H9 (cell line): ENCODE results near the gene DNAJC18. TPM values are rescaled to one million over a fixed set of nuclear protein-coding genes. Genes with fewer than 3 reads are reported as not detected.
"Not testable (repeated sequence)": the region's sequence is repeated elsewhere in the genome, so short reads cannot be mapped to it uniquely, and the experiment has no call there.

ENCODE experiments used
- DNase-seq: peaks from one replicate; pipeline ENCODE4 v3.0.0-alpha.2; 2017
- H2AFZ ChIP-seq: one replicate; pipeline ENCODE4 v1.6.1; 2013; ENCODE audit warnings: mild to moderate bottlenecking, low read length, control low read depth, moderate library complexity
- H2AK5ac ChIP-seq: 2 replicates; pipeline ENCODE4 v1.6.1; 2013; ENCODE audit warnings: low read length, control low read depth, mixed read lengths; ENCODE audit not compliant: insufficient read length
- H2BK120ac ChIP-seq: one replicate; pipeline ENCODE4 v1.6.1; 2013; ENCODE audit warnings: low read depth, mild to moderate bottlenecking, low read length, control low read depth, inconsistent platforms; ENCODE audit not compliant: poor library complexity, severe bottlenecking
- H2BK12ac ChIP-seq: 2 replicates; pipeline ENCODE4 v1.6.1; 2013; ENCODE audit warnings: low read length, control low read depth, mixed read lengths, low read depth; ENCODE audit not compliant: insufficient read length
- H2BK15ac ChIP-seq: 2 replicates; pipeline ENCODE4 v1.6.1; 2013; ENCODE audit warnings: low read depth, low read length, control low read depth
- H2BK20ac ChIP-seq: one replicate; pipeline ENCODE4 v1.6.1; 2013; ENCODE audit warnings: low read depth, mild to moderate bottlenecking, low read length, control low read depth, inconsistent platforms; ENCODE audit not compliant: poor library complexity, severe bottlenecking
- H2BK5ac ChIP-seq: 2 replicates; pipeline ENCODE4 v1.6.1; 2013; ENCODE audit warnings: low read length, control low read depth, mixed read lengths; ENCODE audit not compliant: insufficient read length
- H3K14ac ChIP-seq: 2 replicates; pipeline ENCODE4 v1.6.1; 2013; ENCODE audit warnings: low read length, control low read depth; ENCODE audit not compliant: insufficient read depth
- H3K18ac ChIP-seq: 2 replicates; pipeline ENCODE4 v1.6.1; 2013; ENCODE audit warnings: low read depth, mild to moderate bottlenecking, mixed read lengths, low read length, control low read depth; ENCODE audit not compliant: insufficient read length
- H3K23ac ChIP-seq: 2 replicates; pipeline ENCODE4 v1.6.1; 2013; ENCODE audit warnings: low read length, control low read depth, mixed read lengths, low read depth; ENCODE audit not compliant: insufficient read length
- H3K23me2 ChIP-seq: 2 replicates; pipeline ENCODE4 v1.6.1; 2013; ENCODE audit warnings: low read depth, mild to moderate bottlenecking, mixed read lengths, low read length, control low read depth; ENCODE audit not compliant: insufficient read length, poor library complexity, severe bottlenecking
- H3K27ac ChIP-seq: 2 replicates; pipeline ENCODE4 v1.5.1; 2013; ENCODE audit warnings: low read length, control low read depth, mixed read lengths, low read depth; ENCODE audit not compliant: insufficient read length
- H3K27me3 ChIP-seq: 2 replicates; pipeline ENCODE4 v1.6.1; 2013; ENCODE audit warnings: low read length, control low read depth, inconsistent platforms; ENCODE audit not compliant: insufficient read depth
- H3K4ac ChIP-seq: 2 replicates; pipeline ENCODE4 v1.6.1; 2013; ENCODE audit warnings: low read depth, mild to moderate bottlenecking, control low read depth, inconsistent platforms, low read length, moderate library complexity
- H3K4me1 ChIP-seq: 2 replicates; pipeline ENCODE4 v1.6.1; 2013; ENCODE audit warnings: low read length, control low read depth, inconsistent platforms; ENCODE audit not compliant: insufficient read depth
- H3K4me2 ChIP-seq: 2 replicates; pipeline ENCODE4 v1.6.1; 2013; ENCODE audit warnings: low read length, control low read depth, mixed read lengths; ENCODE audit not compliant: insufficient read length, insufficient read depth
- H3K56ac ChIP-seq: 2 replicates; pipeline ENCODE4 v1.6.1; 2013; ENCODE audit warnings: low read depth, mild to moderate bottlenecking, mixed read lengths, low read length, control low read depth; ENCODE audit not compliant: insufficient read length
- H3K79me1 ChIP-seq: 2 replicates; pipeline ENCODE4 v1.6.1; 2013; ENCODE audit warnings: low read depth, mild to moderate bottlenecking, moderate library complexity, low read length, control low read depth, inconsistent platforms; ENCODE audit not compliant: insufficient read depth, poor library complexity, severe bottlenecking
- H3K79me2 ChIP-seq: 2 replicates; pipeline ENCODE4 v1.6.1; 2013; ENCODE audit warnings: low read length, control low read depth, inconsistent platforms; ENCODE audit not compliant: insufficient read depth
- H3K9ac ChIP-seq: 2 replicates; pipeline ENCODE4 v1.6.1; 2013; ENCODE audit warnings: low read length, control low read depth, mixed read lengths; ENCODE audit not compliant: insufficient read length; ENCODE audit errors: extremely low read depth
- H3K9me3 ChIP-seq: one replicate; pipeline ENCODE4 v1.6.1; 2013; ENCODE audit warnings: low read depth, low read length, inconsistent platforms; ENCODE audit not compliant: control insufficient read depth
- H3T11ph ChIP-seq: one replicate; pipeline ENCODE4 v1.6.1; 2013; ENCODE audit warnings: mild to moderate bottlenecking, low read length, control low read depth, inconsistent platforms
- H4K20me1 ChIP-seq: one replicate; pipeline ENCODE4 v1.6.1; 2013; ENCODE audit not compliant: control insufficient read depth, insufficient read length, insufficient read depth
- H4K5ac ChIP-seq: 2 replicates; pipeline ENCODE4 v1.6.1; 2013; ENCODE audit warnings: low read depth, mild to moderate bottlenecking, mixed read lengths, low read length, control low read depth; ENCODE audit not compliant: insufficient read length
- H4K8ac ChIP-seq: replicated peaks from 2 replicates; pipeline ENCODE4 v1.6.1; 2013; ENCODE audit warnings: low read length, control low read depth, mixed read lengths, low read depth; ENCODE audit not compliant: insufficient read length
- H4K91ac ChIP-seq: 2 replicates; pipeline ENCODE4 v1.6.1; 2013; ENCODE audit warnings: low read depth, mild to moderate bottlenecking, moderate library complexity, mixed read lengths, low read length, control low read depth; ENCODE audit not compliant: insufficient read length
- H3K27ac Mint-ChIP-seq, 3 experiments: 2 replicates in 2 of 3; 3 replicates in 1 of 3; pipeline ENCODE4 v1.8.0; 2020 to 2021; ENCODE audit warnings: mixed read lengths in 3 of 3, mild to moderate bottlenecking in 1 of 3, moderate library complexity in 1 of 3
- H3K27me3 Mint-ChIP-seq: 2 replicates; pipeline ENCODE4 v1.8.0; 2021; ENCODE audit warnings: low read depth, mild to moderate bottlenecking, moderate library complexity, mixed read lengths
- H3K36me3 Mint-ChIP-seq, 3 experiments: 2 replicates in 2 of 3; 3 replicates in 1 of 3; pipeline ENCODE4 v1.8.0; 2020 to 2021; ENCODE audit warnings: low read depth in 3 of 3, mixed read lengths in 3 of 3; ENCODE audit not compliant: insufficient read depth in 1 of 3
- H3K4me1 Mint-ChIP-seq, 2 experiments: 2 replicates each; pipeline ENCODE4 v1.8.0; 2020; ENCODE audit warnings: mixed read lengths in 2 of 2
- H3K4me3 Mint-ChIP-seq, 2 experiments: 2 replicates in 1 of 2; 3 replicates in 1 of 2; pipeline ENCODE4 v1.8.0; 2020 to 2021; ENCODE audit warnings: mild to moderate bottlenecking in 2 of 2, mixed read lengths in 2 of 2, moderate library complexity in 1 of 2
- H3K9me3 Mint-ChIP-seq, 2 experiments: 2 replicates in 1 of 2; 3 replicates in 1 of 2; pipeline ENCODE4 v1.8.0; 2020; ENCODE audit warnings: mild to moderate bottlenecking in 2 of 2, mixed read lengths in 2 of 2, moderate library complexity in 1 of 2
- CTCF ChIP-seq: fragments of 200-600 bp; sonication (generic); conservative IDR thresholded peaks from 3 replicates; pipeline ENCODE4 v1.8.0; 2021; ENCODE audit warnings: antibody characterized with exemption, mild to moderate bottlenecking
- WGBS: extraction: QIAGEN DNeasy Blood & Tissue Kit; methylation state at CpG from one replicate; pipeline ENCODE4 v1.1.7; 2013; ENCODE audit warnings: missing lambda C conversion rate, low lambda C conversion rate, mixed read lengths; ENCODE audit not compliant: insufficient read length; ENCODE audit errors: extremely low coverage; 5-methylcytosine and 5-hydroxymethylcytosine counted together
- total RNA-seq: library from RNA; stranded (reverse); gene quantifications from 2 replicates; pipeline ENCODE4 v1.2.1, GENCODE V29; 2021

The DNAJC18 gene
- total RNA-seq, 1 experiment from 2014 or later = 26.5 TPM

GRCh38 chr5:139443831-139444453 is 4.6 kb upstream of the DNAJC18 start:
- Histone ChIP-seq H4K5ac (no peak overlapping the region), H4K20me1 (no peaks in the 10 kb centered on the region), H3K9ac (no peak overlapping the region), H3K23me2 (no peaks in the 10 kb centered on the region), H2BK15ac (no peak overlapping the region), H2BK120ac (no peak overlapping the region), H3K9me3 (no peaks in the 10 kb centered on the region), H3K4me2 (no peak overlapping the region), H2AFZ (no peak overlapping the region), H3K27me3 (no peaks in the 10 kb centered on the region), H3K79me2 (no peaks in the 10 kb centered on the region), H3K56ac (no peak overlapping the region), H3K79me1 (no peaks in the 10 kb centered on the region), H3T11ph (no peak overlapping the region), H3K23ac (no peak overlapping the region), H3K14ac (no peak overlapping the region), H2AK5ac (no peak overlapping the region), H3K4me1 (no peaks in the 10 kb centered on the region), H2BK12ac (no peak overlapping the region), H3K27ac (no peak overlapping the region), H3K4ac (no peak overlapping the region), H2BK20ac (no peak overlapping the region), H2BK5ac (no peak overlapping the region), H3K18ac (no peak overlapping the region), H4K8ac (no peak overlapping the region), H4K91ac (no peak overlapping the region)
- Mint-ChIP-seq H3K4me1 (peaks cover 15 to 21% of the 10 kb centered on the region in 2 experiments), H3K27me3 (peaks cover 3% of the 10 kb centered on the region), H3K36me3 (no peaks in the 10 kb centered on the region), H3K27ac (no peak overlapping the region), H3K4me3 (no peak overlapping the region), H3K9me3 (no peaks in the 10 kb centered on the region)
- no CpG with 5 or more reads among the region's 4 CpGs for WGBS
- DNase-seq = no peak
- TF ChIP-seq CTCF = no peak

- not testable (repeated sequence) for H3K9me3 ChIP-seq
Measured at GRCh38 chr5:139440416-139440815, 1.1 kb upstream of the DNAJC18 start.

More at GRCh38 chr5:139440416-139440815, 1.1 kb upstream of the DNAJC18 start:
- not testable (repeated sequence) for H2AK5ac ChIP-seq, H3T11ph ChIP-seq, H3K4me3 Mint-ChIP-seq, H3K79me2 ChIP-seq, H3K4me2 ChIP-seq, H2BK12ac ChIP-seq, H3K4me1 ChIP-seq, DNase-seq, H4K20me1 ChIP-seq, H3K27me3 ChIP-seq, H3K27me3 Mint-ChIP-seq, H2BK120ac ChIP-seq, H3K56ac ChIP-seq, H2BK15ac ChIP-seq, H4K91ac ChIP-seq, H2AFZ ChIP-seq, H2BK5ac ChIP-seq, H3K4ac ChIP-seq, H4K8ac ChIP-seq, H3K18ac ChIP-seq, H3K27ac ChIP-seq, H3K27ac Mint-ChIP-seq, H3K79me1 ChIP-seq, H2BK20ac ChIP-seq, H3K14ac ChIP-seq, H3K23ac ChIP-seq, H3K23me2 ChIP-seq, H3K9ac ChIP-seq, H3K9me3 Mint-ChIP-seq, H4K5ac ChIP-seq
- Mint-ChIP-seq H3K4me1 (peaks cover 26 to 29% of the 10 kb centered on the region in 2 experiments), H3K36me3 (peaks cover 0 to 16% (median 6%) of the 10 kb centered on the region in 3 experiments; a peak in 6 of 7 replicates)
- WGBS = no CpG with 5 or more reads among the region's 17 CpGs
